SH-SY5Y (cell line): ENCODE measurements around the gene TMC2.

Experiments used
- GATA2 ChIP-seq: IDR thresholded peaks from 2 replicates; pipeline ENCODE4 v1.6.1; 2011; ENCODE audit warnings: mild to moderate bottlenecking, low read depth, low read length
- GATA3 ChIP-seq: IDR thresholded peaks from 2 replicates; pipeline ENCODE4 v1.6.1; 2011; ENCODE audit warnings: low read depth, mild to moderate bottlenecking, low read length, moderate library complexity

GRCh38 chr20:2509794-2510193, 26.6 kb upstream of the TMC2 start:
- TF ChIP-seq GATA3: no peak
- TF ChIP-seq GATA2: no peak
